A673 (cell line): Measurements from ENCODE around the gene FAM200C.

ENCODE experiments used
- EZH2 ChIP-seq: fragments of 200-600 bp; sonication (generic); IDR thresholded peaks from 2 replicates; pipeline ENCODE4 v1.6.1; 2017; ENCODE audit warnings: borderline replicate concordance, low read depth, mild to moderate bottlenecking, mixed read lengths, antibody characterized with exemption, low read length; ENCODE audit not compliant: poor library complexity, severe bottlenecking
- TF ChIP-seq, protein P1 (sequence below): fragments of 300-800, 200-600 bp; sonication (generic); conservative IDR thresholded peaks from 2 replicates; pipeline ENCODE4 v1.5.1; 2017; ENCODE audit warnings: low read depth, mild to moderate bottlenecking, antibody characterized with exemption, low read length, moderate library complexity, mixed read lengths

- TF ChIP-seq EZH2 = no peak
- TF ChIP-seq, protein P1, sequence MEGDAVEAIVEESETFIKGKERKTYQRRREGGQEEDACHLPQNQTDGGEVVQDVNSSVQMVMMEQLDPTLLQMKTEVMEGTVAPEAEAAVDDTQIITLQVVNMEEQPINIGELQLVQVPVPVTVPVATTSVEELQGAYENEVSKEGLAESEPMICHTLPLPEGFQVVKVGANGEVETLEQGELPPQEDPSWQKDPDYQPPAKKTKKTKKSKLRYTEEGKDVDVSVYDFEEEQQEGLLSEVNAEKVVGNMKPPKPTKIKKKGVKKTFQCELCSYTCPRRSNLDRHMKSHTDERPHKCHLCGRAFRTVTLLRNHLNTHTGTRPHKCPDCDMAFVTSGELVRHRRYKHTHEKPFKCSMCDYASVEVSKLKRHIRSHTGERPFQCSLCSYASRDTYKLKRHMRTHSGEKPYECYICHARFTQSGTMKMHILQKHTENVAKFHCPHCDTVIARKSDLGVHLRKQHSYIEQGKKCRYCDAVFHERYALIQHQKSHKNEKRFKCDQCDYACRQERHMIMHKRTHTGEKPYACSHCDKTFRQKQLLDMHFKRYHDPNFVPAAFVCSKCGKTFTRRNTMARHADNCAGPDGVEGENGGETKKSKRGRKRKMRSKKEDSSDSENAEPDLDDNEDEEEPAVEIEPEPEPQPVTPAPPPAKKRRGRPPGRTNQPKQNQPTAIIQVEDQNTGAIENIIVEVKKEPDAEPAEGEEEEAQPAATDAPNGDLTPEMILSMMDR = no peak
Observed at GRCh38 chr5:160387445-160387844, 12.4 kb downstream of the FAM200C start.
